ENCODE results near the gene FMNL2.

DNA sequence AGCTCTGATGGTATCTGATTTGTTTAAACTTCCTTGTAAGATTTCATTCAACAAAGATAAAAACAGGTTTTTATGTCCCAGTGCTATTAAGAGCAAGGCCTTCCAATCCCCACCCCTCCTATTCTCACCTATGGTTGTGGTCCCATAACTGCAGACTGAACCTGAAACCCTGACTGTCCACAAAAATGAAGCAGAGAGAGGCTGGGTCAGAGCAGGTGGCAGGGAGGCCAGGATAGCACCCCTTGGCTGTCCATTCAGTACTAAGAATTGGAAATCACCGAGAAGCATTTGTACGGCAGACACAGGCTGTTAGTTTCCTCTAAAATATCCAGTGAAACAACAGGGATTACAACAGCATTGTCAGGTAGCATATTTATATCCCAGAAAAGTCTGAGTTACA is 37.3 kb upstream of the FMNL2 start:
- TF ChIP-seq, protein P1, sequence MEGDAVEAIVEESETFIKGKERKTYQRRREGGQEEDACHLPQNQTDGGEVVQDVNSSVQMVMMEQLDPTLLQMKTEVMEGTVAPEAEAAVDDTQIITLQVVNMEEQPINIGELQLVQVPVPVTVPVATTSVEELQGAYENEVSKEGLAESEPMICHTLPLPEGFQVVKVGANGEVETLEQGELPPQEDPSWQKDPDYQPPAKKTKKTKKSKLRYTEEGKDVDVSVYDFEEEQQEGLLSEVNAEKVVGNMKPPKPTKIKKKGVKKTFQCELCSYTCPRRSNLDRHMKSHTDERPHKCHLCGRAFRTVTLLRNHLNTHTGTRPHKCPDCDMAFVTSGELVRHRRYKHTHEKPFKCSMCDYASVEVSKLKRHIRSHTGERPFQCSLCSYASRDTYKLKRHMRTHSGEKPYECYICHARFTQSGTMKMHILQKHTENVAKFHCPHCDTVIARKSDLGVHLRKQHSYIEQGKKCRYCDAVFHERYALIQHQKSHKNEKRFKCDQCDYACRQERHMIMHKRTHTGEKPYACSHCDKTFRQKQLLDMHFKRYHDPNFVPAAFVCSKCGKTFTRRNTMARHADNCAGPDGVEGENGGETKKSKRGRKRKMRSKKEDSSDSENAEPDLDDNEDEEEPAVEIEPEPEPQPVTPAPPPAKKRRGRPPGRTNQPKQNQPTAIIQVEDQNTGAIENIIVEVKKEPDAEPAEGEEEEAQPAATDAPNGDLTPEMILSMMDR (IDR thresholded peaks at IDR 0.05; ENCODE audit: low read length): no peak
- TF ChIP-seq EZH2 (optimal IDR thresholded peaks at IDR 0.05; ENCODE audit: low read depth, low read length): no peak
- TF ChIP-seq EZH2phosphoT487 (IDR thresholded peaks at IDR 0.05; ENCODE audit: low read length): no peak

Data from MM.1S (cell line).